ENCODE results near the gene LARGE2. TPM values are rescaled to one million over a fixed set of nuclear protein-coding genes. Genes with fewer than 3 reads are reported as not detected.
"Not testable (repeated sequence)": the region's sequence is repeated elsewhere in the genome, so short reads cannot be mapped to it uniquely, and the experiment has no call there.

Gene LARGE2
- total RNA-seq, 6 experiments from 2014 or later: 0.43 to 3.5 (median 2.4) TPM

DNA sequence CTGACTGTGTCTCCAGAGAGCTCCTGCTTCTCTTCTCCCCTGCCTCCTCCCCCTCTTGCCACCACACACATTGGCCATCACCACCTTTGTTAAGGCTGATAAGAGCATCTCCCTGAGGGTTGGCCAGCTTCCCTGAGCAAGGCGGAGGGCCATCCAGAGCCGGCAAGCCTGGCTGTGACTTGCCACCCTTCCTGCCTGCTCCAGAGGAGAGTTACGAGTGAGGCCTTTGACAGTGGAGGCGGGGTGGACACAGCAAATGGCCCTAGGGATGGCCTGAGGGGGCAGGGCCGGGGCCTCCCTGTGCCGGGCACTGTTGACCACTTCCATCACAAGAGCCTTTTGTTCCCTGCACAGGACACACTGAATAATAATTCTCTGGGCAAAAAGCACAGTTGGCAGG, 20.8 kb upstream of the LARGE2 start:
- no CpG with 5 or more reads among the region's 6 CpGs for WGBS (ENCODE audit: insufficient coverage, low coverage, low lambda C conversion rate, missing lambda C conversion rate)
- Histone ChIP-seq H3K27me3 (no peaks in the 10 kb centered on the region), H3K9me3 (no peaks in the 10 kb centered on the region), H3K36me3 (no peaks in the 10 kb centered on the region), H3K27ac (no peak overlapping the region), H3K4me1 (peaks cover 0 to 5% (median 2%) of the 10 kb centered on the region in 4 donors), H3K4me3 (no peak overlapping the region)
- intact Hi-C loops (cut with DNase I): no loop called here
- TF ChIP-seq POLR2A (IDR thresholded peaks at IDR 0.05): no peak
- TF ChIP-seq, protein P1, sequence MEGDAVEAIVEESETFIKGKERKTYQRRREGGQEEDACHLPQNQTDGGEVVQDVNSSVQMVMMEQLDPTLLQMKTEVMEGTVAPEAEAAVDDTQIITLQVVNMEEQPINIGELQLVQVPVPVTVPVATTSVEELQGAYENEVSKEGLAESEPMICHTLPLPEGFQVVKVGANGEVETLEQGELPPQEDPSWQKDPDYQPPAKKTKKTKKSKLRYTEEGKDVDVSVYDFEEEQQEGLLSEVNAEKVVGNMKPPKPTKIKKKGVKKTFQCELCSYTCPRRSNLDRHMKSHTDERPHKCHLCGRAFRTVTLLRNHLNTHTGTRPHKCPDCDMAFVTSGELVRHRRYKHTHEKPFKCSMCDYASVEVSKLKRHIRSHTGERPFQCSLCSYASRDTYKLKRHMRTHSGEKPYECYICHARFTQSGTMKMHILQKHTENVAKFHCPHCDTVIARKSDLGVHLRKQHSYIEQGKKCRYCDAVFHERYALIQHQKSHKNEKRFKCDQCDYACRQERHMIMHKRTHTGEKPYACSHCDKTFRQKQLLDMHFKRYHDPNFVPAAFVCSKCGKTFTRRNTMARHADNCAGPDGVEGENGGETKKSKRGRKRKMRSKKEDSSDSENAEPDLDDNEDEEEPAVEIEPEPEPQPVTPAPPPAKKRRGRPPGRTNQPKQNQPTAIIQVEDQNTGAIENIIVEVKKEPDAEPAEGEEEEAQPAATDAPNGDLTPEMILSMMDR (IDR thresholded peaks at IDR 0.05): no peak
- ATAC-seq (no peak), DNase-seq (no peak)

DNA sequence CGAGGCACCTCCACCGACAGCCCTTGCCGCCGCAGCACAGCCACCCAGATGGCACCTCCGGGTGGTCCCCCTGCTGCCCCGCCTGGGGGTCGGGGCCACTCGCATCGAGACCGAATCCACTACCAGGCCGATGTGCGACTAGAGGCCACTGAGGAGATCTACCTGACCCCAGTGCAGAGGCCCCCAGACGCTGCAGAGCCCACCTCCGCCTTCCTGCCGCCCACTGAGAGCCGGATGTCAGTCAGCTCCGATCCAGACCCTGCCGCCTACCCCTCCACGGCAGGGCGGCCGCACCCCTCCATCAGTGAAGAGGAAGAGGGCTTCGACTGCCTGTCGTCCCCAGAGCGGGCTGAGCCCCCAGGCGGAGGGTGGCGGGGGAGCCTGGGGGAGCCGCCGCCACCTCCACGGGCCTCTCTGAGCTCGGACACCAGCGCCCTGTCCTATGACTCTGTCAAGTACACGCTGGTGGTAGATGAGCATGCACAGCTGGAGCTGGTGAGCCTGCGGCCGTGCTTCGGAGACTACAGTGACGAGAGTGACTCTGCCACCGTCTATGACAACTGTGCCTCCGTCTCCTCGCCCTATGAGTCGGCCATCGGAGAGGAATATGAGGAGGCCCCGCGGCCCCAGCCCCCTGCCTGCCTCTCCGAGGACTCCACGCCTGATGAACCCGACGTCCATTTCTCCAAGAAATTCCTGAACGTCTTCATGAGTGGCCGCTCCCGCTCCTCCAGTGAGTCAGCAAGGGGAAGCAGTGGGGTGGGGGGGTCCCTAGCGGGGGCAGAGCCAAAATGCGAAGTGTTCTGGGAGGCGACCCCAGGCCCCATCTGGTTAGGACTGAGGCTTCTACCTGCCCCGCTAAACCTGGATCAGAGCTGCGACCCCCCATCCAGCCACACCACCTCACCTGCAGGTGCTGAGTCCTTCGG, 19.7 kb upstream of the LARGE2 start:
- Histone ChIP-seq H3K27me3 (no peaks in the 10 kb centered on the region), H3K36me3 (no peaks in the 10 kb centered on the region), H3K9me3 (no peaks in the 10 kb centered on the region), H3K4me1 (peaks cover 0 to 5% (median 2%) of the 10 kb centered on the region in 4 donors), H3K4me3 (no peak overlapping the region), H3K27ac (no peak overlapping the region)
- 90% methylated on average over 8 of the region's 56 CpGs for WGBS (ENCODE audit: insufficient coverage, low coverage, low lambda C conversion rate, missing lambda C conversion rate)
- TF ChIP-seq, protein P1 (IDR thresholded peaks at IDR 0.05): no peak
- TF ChIP-seq POLR2A (IDR thresholded peaks at IDR 0.05): no peak
- intact Hi-C loops (cut with DNase I): no loop called here
- DNase-seq (no peak), ATAC-seq (no peak)

DNA sequence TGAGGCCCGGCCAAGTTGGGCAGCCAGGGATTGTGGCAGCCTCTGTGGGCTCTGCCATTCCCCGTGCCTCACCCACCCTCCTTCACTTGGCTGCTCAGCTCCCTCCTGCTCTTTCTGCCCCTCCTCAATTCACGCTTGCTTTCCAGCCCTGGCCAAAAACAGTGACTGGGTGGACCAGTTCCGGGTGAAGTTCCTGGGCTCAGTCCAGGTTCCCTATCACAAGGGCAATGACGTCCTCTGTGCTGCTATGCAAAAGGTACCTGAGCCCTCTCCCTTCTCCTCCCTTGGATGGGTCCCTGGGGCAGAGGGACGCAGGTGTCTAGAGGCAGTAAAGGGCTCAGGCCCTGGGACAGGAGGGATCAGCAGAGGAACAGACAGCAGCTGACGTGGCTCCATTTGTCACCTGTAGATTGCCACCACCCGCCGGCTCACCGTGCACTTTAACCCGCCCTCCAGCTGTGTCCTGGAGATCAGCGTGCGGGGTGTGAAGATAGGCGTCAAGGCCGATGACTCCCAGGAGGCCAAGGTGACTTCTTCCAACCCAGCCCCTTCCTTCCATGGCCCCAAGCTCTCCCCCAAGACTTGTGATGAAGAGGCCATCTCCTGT, 18.0 kb upstream of the LARGE2 start:
- no peaks in the 10 kb centered on the region for H3K9me3 ChIP-seq
- peaks cover 0 to 5% (median 0%) of the 10 kb centered on the region in 4 donors for H3K36me3 ChIP-seq
- intact Hi-C loops (cut with DNase I): no loop called here
- DNase-seq (no peak), ATAC-seq (no peak)
- no peak overlapping the region for H3K27ac ChIP-seq
- no peak overlapping the region for H3K4me3 ChIP-seq
- WGBS (ENCODE audit: insufficient coverage, low coverage, low lambda C conversion rate, missing lambda C conversion rate): 67% methylated on average over 11 of the region's 15 CpGs
- H3K4me1 ChIP-seq: peaks cover 0 to 2% (median under 1%) of the 10 kb centered on the region in 4 donors
- TF ChIP-seq, protein P1 (IDR thresholded peaks at IDR 0.05): no peak
- TF ChIP-seq POLR2A (IDR thresholded peaks at IDR 0.05): no peak
- H3K27me3 ChIP-seq: no peaks in the 10 kb centered on the region

DNA sequence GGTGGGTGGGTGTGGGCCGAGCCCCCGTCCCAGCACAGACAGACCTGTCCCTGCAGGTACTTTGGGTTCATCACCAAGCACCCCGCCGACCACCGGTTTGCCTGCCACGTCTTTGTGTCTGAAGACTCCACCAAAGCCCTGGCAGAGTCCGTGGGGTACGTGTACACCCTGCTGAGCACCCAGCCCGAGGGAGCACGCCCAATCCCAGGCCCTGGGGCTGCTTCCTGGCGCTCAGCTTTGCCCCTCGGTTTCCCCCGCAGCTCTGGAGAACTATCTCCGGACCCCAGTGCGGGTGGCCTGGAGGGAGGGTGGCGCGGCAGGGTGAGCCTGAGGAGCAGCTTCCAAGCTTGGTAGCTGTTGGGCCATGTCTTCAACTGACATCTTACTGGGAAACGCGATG, 17.4 kb upstream of the LARGE2 start:
- no peak overlapping the region for H3K27ac ChIP-seq
- intact Hi-C loops (cut with DNase I): no loop called here
- H3K36me3 ChIP-seq: peaks cover 0 to 11% (median 3%) of the 10 kb centered on the region in 4 donors
- no peaks in the 10 kb centered on the region for H3K27me3 ChIP-seq
- ATAC-seq (no peak), DNase-seq (no peak)
- WGBS (ENCODE audit: insufficient coverage, low coverage, low lambda C conversion rate, missing lambda C conversion rate): 96% methylated on average over 5 of the region's 19 CpGs
- TF ChIP-seq, protein P1 (IDR thresholded peaks at IDR 0.05): no peak
- no peak for TF ChIP-seq POLR2A (IDR thresholded peaks at IDR 0.05)
- no peaks in the 10 kb centered on the region for H3K9me3 ChIP-seq
- no peaks in the 10 kb centered on the region for H3K4me1 ChIP-seq
- H3K4me3 ChIP-seq: no peak overlapping the region

DNA sequence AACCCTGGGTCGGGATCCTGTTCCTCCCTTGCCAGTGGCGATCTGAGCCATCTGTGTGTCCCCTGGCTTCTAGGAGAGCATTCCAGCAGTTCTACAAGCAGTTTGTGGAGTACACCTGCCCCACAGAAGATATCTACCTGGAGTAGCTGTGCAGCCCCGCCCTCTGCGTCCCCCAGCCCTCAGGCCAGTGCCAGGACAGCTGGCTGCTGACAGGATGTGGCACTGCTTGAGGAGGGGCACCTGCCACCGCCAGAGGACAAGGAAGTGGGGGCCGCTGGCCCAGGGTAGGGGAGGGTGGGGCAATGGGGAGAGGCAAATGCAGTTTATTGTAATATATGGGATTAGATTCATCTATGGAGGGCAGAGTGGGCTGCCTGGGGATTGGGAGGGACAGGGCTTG, 16.9 kb upstream of the LARGE2 start:
- H3K4me3 ChIP-seq; H3K9me3 ChIP-seq; ATAC-seq; H3K27me3 ChIP-seq; intact Hi-C loops (cut with DNase I); H3K4me1 ChIP-seq; DNase-seq; H3K27ac ChIP-seq: not testable (repeated sequence)
- H3K36me3 ChIP-seq: peaks cover 0 to 16% (median 5%) of the 10 kb centered on the region in 4 donors
- no CpG with 5 or more reads among the region's 6 CpGs for WGBS (ENCODE audit: insufficient coverage, low coverage, low lambda C conversion rate, missing lambda C conversion rate)

All from right lobe of liver (tissue), 6 donors.